H1 (cell line): ENCODE results near the gene KCNA2. TPM values are rescaled to one million over a fixed set of nuclear protein-coding genes. Genes with fewer than 3 reads are reported as not detected.

ENCODE experiments used
- CTCF ChIA-PET: fragments of 300-600 bp; sonication (Branson Sonifier 250); formaldehyde crosslinking; loops from one replicate; lab custom pipeline; 2021; ENCODE audit not compliant: partially characterized antibody; lab: Charles Lee
- POLR2A ChIA-PET: fragments of 300-600 bp; sonication (Branson Sonifier 250); formaldehyde crosslinking; loops from one replicate; lab custom pipeline; 2021; ENCODE audit warnings: inconsistent platforms; ENCODE audit not compliant: partially characterized antibody; lab: Charles Lee
- DNase-seq, 2 experiments: peaks; one replicate each; pipeline versions ENCODE4 v3.0.0 to v3.0.0-alpha.2; 2010 to 2022; ENCODE audit warnings: low spot score in 2 of 2, low read depth in 1 of 2, mixed read lengths in 1 of 2
- FAIRE-seq: peaks from 2 replicates; lab custom pipeline; 2011; peaks lifted over from hg19 to GRCh38; lab: Jason Lieb, UNC
- H2AFZ ChIP-seq: 2 replicates; pipeline ENCODE4 v1.8.1; 2012; ENCODE audit warnings: low read length, inconsistent platforms
- H2AK5ac ChIP-seq: 2 replicates; pipeline ENCODE4 v1.6.1; 2013; ENCODE audit warnings: low read depth, low read length
- H2BK120ac ChIP-seq: replicated peaks from 2 replicates; pipeline ENCODE3; 2013; ENCODE audit warnings: low read depth, low read length, inconsistent platforms
- H2BK12ac ChIP-seq: 2 replicates; pipeline ENCODE4 v1.6.1; 2013; ENCODE audit warnings: low read depth, low read length
- H2BK15ac ChIP-seq: 2 replicates; pipeline ENCODE4 v1.6.1; 2013; ENCODE audit warnings: low read length
- H2BK20ac ChIP-seq: 2 replicates; pipeline ENCODE4 v1.6.1; 2013; ENCODE audit warnings: low read length
- H2BK5ac ChIP-seq: 2 replicates; pipeline ENCODE4 v1.6.1; 2013; ENCODE audit warnings: low read depth, low read length
- H3K14ac ChIP-seq: 2 replicates; pipeline ENCODE4 v1.6.1; 2013; ENCODE audit warnings: inconsistent platforms; ENCODE audit not compliant: insufficient read length
- H3K18ac ChIP-seq: 2 replicates; pipeline ENCODE4 v1.6.1; 2013; ENCODE audit warnings: low read length; ENCODE audit errors: extremely low read depth
- H3K23ac ChIP-seq: 2 replicates; pipeline ENCODE4 v1.6.1; 2013; ENCODE audit warnings: inconsistent platforms; ENCODE audit not compliant: insufficient read length
- H3K23me2 ChIP-seq: 2 replicates; pipeline ENCODE4 v1.6.1; 2013; ENCODE audit warnings: low read depth, low read length
- H3K27ac ChIP-seq: 2 replicates; pipeline ENCODE4 v1.6.1; 2011; ENCODE audit warnings: low read depth, low read length, inconsistent platforms
- H3K27me3 ChIP-seq, 4 experiments: replicated peaks in 1 of 4; 1 replicate in 1 of 4; 2 replicates in 3 of 4; pipeline versions ENCODE4 v1.6.1 to v1.8.1; 2011 to 2013; ENCODE audit warnings: low read length in 3 of 4, mild to moderate bottlenecking in 3 of 4, inconsistent platforms in 2 of 4, mixed read lengths in 2 of 4, moderate library complexity in 1 of 4; ENCODE audit not compliant: control insufficient read depth in 3 of 4, insufficient read depth in 3 of 4; ENCODE audit errors: extremely low read depth in 1 of 4
- H3K36me3 ChIP-seq, 4 experiments: 2 replicates each; pipeline versions ENCODE4 v1.6.1 to v1.8.1; 2011 to 2013; ENCODE audit warnings: mild to moderate bottlenecking in 4 of 4, low read length in 3 of 4, moderate library complexity in 2 of 4, control low read depth in 1 of 4, inconsistent platforms in 1 of 4; ENCODE audit not compliant: insufficient read depth in 4 of 4, control insufficient read depth in 2 of 4
- H3K4ac ChIP-seq: replicated peaks from 2 replicates; pipeline ENCODE3; 2013; ENCODE audit warnings: low read length, low read depth, mixed read lengths, inconsistent platforms; ENCODE audit not compliant: insufficient read length
- H3K4me1 ChIP-seq, 4 experiments: replicated peaks in 1 of 4; 1 replicate in 1 of 4; 2 replicates in 3 of 4; pipeline versions ENCODE4 v1.6.1 to v1.8.1; 2011 to 2013; ENCODE audit warnings: low read length in 3 of 4, inconsistent platforms in 2 of 4, mixed read lengths in 1 of 4; ENCODE audit not compliant: insufficient read depth in 4 of 4, control insufficient read depth in 3 of 4
- H3K4me2 ChIP-seq, 2 experiments: 2 replicates each; pipeline versions ENCODE4 v1.6.1 to v1.8.1; 2011 to 2013; ENCODE audit warnings: low read depth in 2 of 2, low read length in 2 of 2, control low read depth in 1 of 2, inconsistent platforms in 1 of 2, mild to moderate bottlenecking in 1 of 2; ENCODE audit not compliant: insufficient read depth in 1 of 2
- H3K4me3 ChIP-seq, 4 experiments: fragments of 200-600, 300-600 bp in 1 of 4; sonication (generic), shearing (Covaris generic), sonication (Bioruptor Twin) in 1 of 4; 2 replicates each; pipeline versions ENCODE4 v1.5.1 to v1.8.1; 2011 to 2016; ENCODE audit warnings: low read length in 4 of 4, low read depth in 3 of 4, control low read depth in 2 of 4, inconsistent platforms in 2 of 4, mild to moderate bottlenecking in 2 of 4, mixed read lengths in 1 of 4, moderate library complexity in 1 of 4; ENCODE audit not compliant: insufficient read depth in 2 of 4; ENCODE audit errors: extremely low read depth in 1 of 4
- H3K56ac ChIP-seq: replicated peaks from 2 replicates; pipeline ENCODE3; 2013; ENCODE audit warnings: low read depth, mild to moderate bottlenecking, mixed read lengths, low read length, inconsistent platforms; ENCODE audit not compliant: insufficient read length
- H3K79me1 ChIP-seq: 2 replicates; pipeline ENCODE4 v1.6.1; 2013; ENCODE audit warnings: low read depth, low read length, control low read depth
- H3K79me2 ChIP-seq, 2 experiments: 2 replicates each; pipeline versions ENCODE4 v1.6.1 to v1.8.1; 2012 to 2013; ENCODE audit warnings: low read length in 2 of 2, mild to moderate bottlenecking in 2 of 2, inconsistent platforms in 1 of 2; ENCODE audit not compliant: insufficient read depth in 2 of 2, control insufficient read depth in 1 of 2
- H3K9ac ChIP-seq, 4 experiments: replicated peaks in 1 of 4; 1 replicate in 1 of 4; 2 replicates in 3 of 4; pipeline versions ENCODE4 v1.6.1 to v1.8.1; 2011 to 2013; ENCODE audit warnings: low read depth in 3 of 4, low read length in 3 of 4, control low read depth in 2 of 4, mild to moderate bottlenecking in 2 of 4, moderate library complexity in 2 of 4, inconsistent platforms in 1 of 4; ENCODE audit errors: extremely low read depth in 1 of 4
- H3K9me3 ChIP-seq, 2 experiments: 2 replicates each; pipeline versions ENCODE4 v1.6.1 to v1.8.1; 2012 to 2013; ENCODE audit warnings: mild to moderate bottlenecking in 2 of 2, moderate library complexity in 2 of 2, control low read depth in 1 of 2, inconsistent platforms in 1 of 2, low read depth in 1 of 2, low read length in 1 of 2, mixed read lengths in 1 of 2; ENCODE audit not compliant: insufficient read depth in 2 of 2
- H4K20me1 ChIP-seq, 2 experiments: replicated peaks in 1 of 2; 2 replicates each; pipeline versions ENCODE3 to v1.8.1; 2011 to 2013; ENCODE audit warnings: inconsistent platforms in 2 of 2, low read length in 2 of 2, mild to moderate bottlenecking in 1 of 2; ENCODE audit not compliant: insufficient read depth in 2 of 2, control insufficient read depth in 1 of 2
- H4K5ac ChIP-seq: 2 replicates; pipeline ENCODE4 v1.6.1; 2013; ENCODE audit warnings: low read length, low read depth, mixed read lengths, inconsistent platforms; ENCODE audit not compliant: insufficient read length
- H4K8ac ChIP-seq: 2 replicates; pipeline ENCODE4 v1.8.0; 2013; ENCODE audit warnings: mild to moderate bottlenecking, moderate library complexity, low read length, inconsistent platforms; ENCODE audit not compliant: insufficient read depth; ENCODE audit errors: extremely low read depth
- H4K91ac ChIP-seq: replicated peaks from 2 replicates; pipeline ENCODE3; 2013; ENCODE audit warnings: low read length, mixed read lengths, inconsistent platforms; ENCODE audit not compliant: insufficient read length
- EZH2 ChIP-seq: fragments of 200-600 bp; sonication (generic); IDR thresholded peaks from 2 replicates; pipeline ENCODE4 v1.7.1; 2012; ENCODE audit warnings: low read depth, mild to moderate bottlenecking, moderate library complexity, low read length, inconsistent platforms; ENCODE audit not compliant: severe bottlenecking
- POLR2A ChIP-seq, 2 experiments: IDR thresholded peaks; 1 replicate in 1 of 2; 2 replicates in 1 of 2; pipeline ENCODE4 v1.6.1; 2011; ENCODE audit warnings: low read depth in 2 of 2, low read length in 2 of 2, mild to moderate bottlenecking in 2 of 2; ENCODE audit errors: control extremely low read depth in 1 of 2
- POLR2AphosphoS5 ChIP-seq: IDR thresholded peaks from 2 replicates; pipeline ENCODE4 v1.6.1; 2011; ENCODE audit warnings: low read depth, low read length
- RXRA ChIP-seq: IDR thresholded peaks from 2 replicates; pipeline ENCODE4 v1.6.1; 2011; ENCODE audit warnings: low read depth, mild to moderate bottlenecking, low read length, moderate library complexity; ENCODE audit not compliant: insufficient read depth
- TAF7 ChIP-seq: optimal IDR thresholded peaks from 2 replicates; pipeline ENCODE3; 2011; ENCODE audit warnings: low read depth, mild to moderate bottlenecking, inconsistent platforms, low read length, moderate library complexity, borderline replicate concordance
- TEAD4 ChIP-seq: IDR thresholded peaks from 2 replicates; pipeline ENCODE4 v1.6.1; 2012; ENCODE audit warnings: low read depth, low read length, inconsistent platforms, mixed read lengths
- WGBS, 2 experiments: shearing (Covaris generic) in 1 of 2; methylation state at CpG; one replicate each; pipeline versions ENCODE4 v1.1.6 to v1.1.7; 2013 to 2015; ENCODE audit warnings: low lambda C conversion rate in 2 of 2, mixed read lengths in 2 of 2, inconsistent platforms in 1 of 2, low coverage in 1 of 2, missing lambda C conversion rate in 1 of 2; ENCODE audit not compliant: insufficient replicate concordance in 2 of 2, insufficient coverage in 1 of 2, insufficient read length in 1 of 2; ENCODE audit errors: extremely low coverage in 1 of 2, missing lambda C conversion rate in 1 of 2; 5-methylcytosine and 5-hydroxymethylcytosine counted together
- polyA plus RNA-seq, 7 experiments: library from polyadenylated mRNA; depleted of rRNA in 3 of 7; stranded (reverse) in 5 of 7; unstranded in 2 of 7; fragments of >200 nt in 5 of 7; fragments of 200-250 nt in 2 of 7; gene quantifications; 1 replicate in 5 of 7; 2 replicates in 1 of 7; 4 replicates in 1 of 7; pipeline versions ENCODE4 v1.2.1 to v1.2.3, GENCODE V29; 2011 to 2013; ENCODE audit warnings: missing spikeins in 2 of 7, mixed read lengths in 2 of 7
- total RNA-seq: library from RNA; stranded (reverse); fragmentation: NEBNext Ultra II Directional; extraction: Animal tissue kit (Norgen Biotek cat#: 25700); gene quantifications from 2 replicates; pipeline ENCODE4 v1.2.1, GENCODE V29; 2021

The KCNA2 gene
- total and polyA plus RNA-seq, 2 of the 8 experiments (the other 6 are each of a cell fraction or from before 2014, with no cell fraction given), result 0.26 to 0.78 TPM

- CTCF ChIA-PET, result interaction anchor here (0.6 to 1.8 kb wide), 5 partner anchors 8 to 74 kb away, joined by 3 to 9 read pairs (median 4); partner anchors contain the start of gene KCNA2
- no peak overlapping the region for H3K18ac ChIP-seq
- DNase-seq (no peak), FAIRE-seq (no peak)
- POLR2A ChIA-PET, result no interaction called here
- peaks cover 0 to 2% of the 10 kb centered on the region in 2 experiments for H4K20me1 ChIP-seq
- H3K9me3 ChIP-seq, result no peaks in the 10 kb centered on the region
- no peak overlapping the region for H3K23ac ChIP-seq
- no peak overlapping the region for H3K9ac ChIP-seq
- no peak overlapping the region for H2AFZ ChIP-seq
- no peak overlapping the region for H4K8ac ChIP-seq
- H3K79me1 ChIP-seq, result no peaks in the 10 kb centered on the region
- H2BK120ac ChIP-seq, result no peak overlapping the region
- peaks cover 0 to 12% (median 2%) of the 10 kb centered on the region in 4 experiments; a peak in 3 of 7 replicates for H3K27me3 ChIP-seq
- H2AK5ac ChIP-seq, result no peak overlapping the region
- no peak overlapping the region for H2BK12ac ChIP-seq
- no peak overlapping the region for H2BK15ac ChIP-seq
- no peak overlapping the region for H4K91ac ChIP-seq
- no peak overlapping the region for H4K5ac ChIP-seq
- H3K4me3 ChIP-seq, result no peak overlapping the region
- H2BK5ac ChIP-seq, result no peak overlapping the region
- no peak overlapping the region for H2BK20ac ChIP-seq
- peaks cover 0 to 2% (median 0%) of the 10 kb centered on the region in 4 experiments; a peak in 1 of 7 replicates for H3K4me1 ChIP-seq
- H3K27ac ChIP-seq, result no peak overlapping the region
- no peak overlapping the region for H3K14ac ChIP-seq
- H3K56ac ChIP-seq, result no peak overlapping the region
- no peak overlapping the region for H3K4me2 ChIP-seq
- 86% methylated on average over 5 of the region's 5 CpGs; no CpG with 5 or more reads in 1 of the 2 experiments for WGBS, 2 experiments
- no peak overlapping the region for H3K4ac ChIP-seq
- H3K23me2 ChIP-seq, result no peaks in the 10 kb centered on the region
- H3K79me2 ChIP-seq, result no peaks in the 10 kb centered on the region
- no peaks in the 10 kb centered on the region for H3K36me3 ChIP-seq
- TF ChIP-seq TEAD4 (no peak), POLR2A (IDR thresholded peaks at IDR 0.05; ENCODE audit: control extremely low read depth in 1 of 2, low read depth in 2 of 2, low read length in 2 of 2) (no peak), POLR2AphosphoS5 (no peak), TAF7 (no peak), RXRA (no peak), EZH2 (no peak)
These were observed 8.2 kb downstream of the KCNA2 start for GRCh38 chr1:110597966-110598365.
